PC-9 (cell line): ENCODE data around the gene TRAF1.

ENCODE experiments used
- EZH2 ChIP-seq: fragments of 200-600 bp; sonication (generic); IDR thresholded peaks from 2 replicates; pipeline ENCODE4 v1.8.0; 2017; ENCODE audit warnings: antibody characterized with exemption, low read depth
- TF ChIP-seq, protein P1 (sequence below): fragments of 200-600 bp; sonication (generic); conservative IDR thresholded peaks from 2 replicates; pipeline ENCODE4 v1.6.1; 2017; ENCODE audit warnings: mixed run types, antibody characterized with exemption, mild to moderate bottlenecking, moderate library complexity

DNA sequence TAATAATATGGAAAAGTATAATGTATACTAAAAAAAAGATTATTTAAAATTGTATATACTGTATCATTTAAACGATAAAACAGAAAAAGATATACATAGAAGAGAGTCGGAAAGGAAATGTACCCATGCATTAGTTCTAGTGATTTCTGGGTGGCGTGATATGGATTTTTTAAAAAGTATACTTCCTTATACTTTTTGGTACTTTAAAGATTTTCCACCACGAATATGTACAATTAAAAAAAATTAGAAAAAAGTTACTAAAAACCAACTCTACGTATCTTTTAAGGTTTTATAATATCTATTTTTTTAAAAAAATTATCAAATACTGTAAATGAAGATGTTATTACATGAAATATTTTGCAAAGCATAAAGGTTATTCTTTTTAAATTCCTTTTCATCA lies 61.9 kb downstream of the TRAF1 start:
- TF ChIP-seq, protein P1, sequence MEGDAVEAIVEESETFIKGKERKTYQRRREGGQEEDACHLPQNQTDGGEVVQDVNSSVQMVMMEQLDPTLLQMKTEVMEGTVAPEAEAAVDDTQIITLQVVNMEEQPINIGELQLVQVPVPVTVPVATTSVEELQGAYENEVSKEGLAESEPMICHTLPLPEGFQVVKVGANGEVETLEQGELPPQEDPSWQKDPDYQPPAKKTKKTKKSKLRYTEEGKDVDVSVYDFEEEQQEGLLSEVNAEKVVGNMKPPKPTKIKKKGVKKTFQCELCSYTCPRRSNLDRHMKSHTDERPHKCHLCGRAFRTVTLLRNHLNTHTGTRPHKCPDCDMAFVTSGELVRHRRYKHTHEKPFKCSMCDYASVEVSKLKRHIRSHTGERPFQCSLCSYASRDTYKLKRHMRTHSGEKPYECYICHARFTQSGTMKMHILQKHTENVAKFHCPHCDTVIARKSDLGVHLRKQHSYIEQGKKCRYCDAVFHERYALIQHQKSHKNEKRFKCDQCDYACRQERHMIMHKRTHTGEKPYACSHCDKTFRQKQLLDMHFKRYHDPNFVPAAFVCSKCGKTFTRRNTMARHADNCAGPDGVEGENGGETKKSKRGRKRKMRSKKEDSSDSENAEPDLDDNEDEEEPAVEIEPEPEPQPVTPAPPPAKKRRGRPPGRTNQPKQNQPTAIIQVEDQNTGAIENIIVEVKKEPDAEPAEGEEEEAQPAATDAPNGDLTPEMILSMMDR: no peak
- TF ChIP-seq EZH2: no peak
